C4-2B (cell line): ENCODE data around the gene SARNP.

Experiments used
- CTCF ChIP-seq: fragments of 450-650 bp; conservative IDR thresholded peaks from 2 replicates; pipeline ENCODE4 v1.5.1; 2017; ENCODE audit warnings: mild to moderate bottlenecking
- ZFX ChIP-seq: fragments of 450-650 bp; IDR thresholded peaks from 2 replicates; pipeline ENCODE4 v1.6.1; 2017

- TF ChIP-seq ZFX (no peak), CTCF (no peak)
Measured at GRCh38 chr12:55722948-55723347, 94.6 kb downstream of the SARNP start.
